Omental fat pad (tissue), 4 donors: Measurements from ENCODE around the gene FGFBP2. TPM values are rescaled to one million over a fixed set of nuclear protein-coding genes. Genes with fewer than 3 reads are reported as not detected.
"Not testable (repeated sequence)": the region's sequence is repeated elsewhere in the genome, so short reads cannot be mapped to it uniquely, and the experiment has no call there.

Source experiments
- ATAC-seq: fragments of 150-250 bp; one replicate; pipeline ENCODE4 v1.9.1; 2016; ENCODE audit warnings: mild to moderate bottlenecking, moderate library complexity; ENCODE audit not compliant: low FRiP score
- DNase-seq: peaks from one replicate; pipeline ENCODE4 v3.0.0-alpha.2; 2019; ENCODE audit warnings: low spot score
- total RNA-seq, 4 donors: library from RNA; depleted of rRNA; stranded (reverse); fragments of >200 nt; gene quantifications; one replicate each; pipeline ENCODE4 v1.1.0, GENCODE V29; 2016
- TF ChIP-seq, protein P1 (sequence below), 3 donors: fragments of 450-650 bp; IDR thresholded peaks; one replicate each; pipeline ENCODE4 v1.5.1; 2016 to 2017; ENCODE audit warnings: antibody characterized with exemption in 3 of 3, mild to moderate bottlenecking in 3 of 3, moderate library complexity in 2 of 3

The FGFBP2 gene
- total RNA-seq, 4 donors from 2014 or later, result 4.7 to 34.8 (median 20.9) TPM

GRCh38 chr4:15920723-15921591 is 42.0 kb downstream of the FGFBP2 start:
- TF ChIP-seq, protein P1, sequence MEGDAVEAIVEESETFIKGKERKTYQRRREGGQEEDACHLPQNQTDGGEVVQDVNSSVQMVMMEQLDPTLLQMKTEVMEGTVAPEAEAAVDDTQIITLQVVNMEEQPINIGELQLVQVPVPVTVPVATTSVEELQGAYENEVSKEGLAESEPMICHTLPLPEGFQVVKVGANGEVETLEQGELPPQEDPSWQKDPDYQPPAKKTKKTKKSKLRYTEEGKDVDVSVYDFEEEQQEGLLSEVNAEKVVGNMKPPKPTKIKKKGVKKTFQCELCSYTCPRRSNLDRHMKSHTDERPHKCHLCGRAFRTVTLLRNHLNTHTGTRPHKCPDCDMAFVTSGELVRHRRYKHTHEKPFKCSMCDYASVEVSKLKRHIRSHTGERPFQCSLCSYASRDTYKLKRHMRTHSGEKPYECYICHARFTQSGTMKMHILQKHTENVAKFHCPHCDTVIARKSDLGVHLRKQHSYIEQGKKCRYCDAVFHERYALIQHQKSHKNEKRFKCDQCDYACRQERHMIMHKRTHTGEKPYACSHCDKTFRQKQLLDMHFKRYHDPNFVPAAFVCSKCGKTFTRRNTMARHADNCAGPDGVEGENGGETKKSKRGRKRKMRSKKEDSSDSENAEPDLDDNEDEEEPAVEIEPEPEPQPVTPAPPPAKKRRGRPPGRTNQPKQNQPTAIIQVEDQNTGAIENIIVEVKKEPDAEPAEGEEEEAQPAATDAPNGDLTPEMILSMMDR (IDR thresholded peaks at IDR 0.05), result no peak
- ATAC-seq, result peak; percentile 96
- peak; percentile 90 for DNase-seq

GRCh38 chr4:15918484-15919129 is 44.4 kb downstream of the FGFBP2 start:
- no peak for DNase-seq
- TF ChIP-seq, protein P1 (IDR thresholded peaks at IDR 0.05), result no peak
- peak; percentile 29 for ATAC-seq

DNA sequence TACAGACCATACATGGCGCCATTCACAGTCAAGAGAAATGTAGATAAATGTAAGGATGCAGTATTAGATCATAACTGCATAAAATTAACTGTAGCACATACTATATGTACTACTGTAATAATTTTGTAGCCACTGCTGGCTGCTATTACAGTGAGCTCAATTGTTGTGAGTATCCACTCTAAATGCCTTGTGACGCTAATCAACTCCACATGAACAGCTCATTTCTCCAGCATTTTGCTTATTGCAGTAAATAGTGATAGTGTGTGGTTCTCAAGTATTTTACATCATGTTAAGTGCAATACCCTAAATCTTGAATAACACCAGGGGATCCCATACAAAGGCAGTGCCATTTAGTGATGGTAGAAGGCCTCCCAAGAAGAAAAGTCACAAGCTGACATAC is 45.7 kb downstream of the FGFBP2 start:
- ATAC-seq, result no peak
- TF ChIP-seq, protein P1 (IDR thresholded peaks at IDR 0.05), result no peak

GRCh38 chr4:15916358-15916757 is 46.6 kb downstream of the FGFBP2 start:
- DNase-seq, ATAC-seq: not testable (repeated sequence)

More for the DNA sequence above, 45.7 kb downstream of the FGFBP2 start:
- no peak for DNase-seq

DNA sequence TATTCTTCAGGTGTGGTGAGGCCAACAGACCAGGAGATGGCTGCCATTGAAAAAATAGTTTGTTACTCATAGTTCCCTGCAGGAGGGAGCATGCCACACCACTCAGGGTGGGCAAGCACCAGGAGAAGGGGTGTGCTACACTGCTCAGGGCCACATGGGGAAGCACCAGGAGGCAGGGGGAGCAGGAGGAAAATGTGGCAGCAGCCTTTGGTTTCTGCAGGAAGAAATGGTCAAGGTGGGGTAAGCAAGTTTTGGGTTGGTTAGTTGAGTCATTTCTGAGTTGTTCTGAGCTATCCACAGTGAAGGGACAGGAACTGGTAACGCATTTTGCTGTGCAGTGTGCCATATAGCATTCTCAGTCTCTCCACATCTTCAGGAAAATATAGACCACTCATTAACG is 48.2 kb downstream of the FGFBP2 start:
- ATAC-seq (no peak), DNase-seq (no peak)
- TF ChIP-seq, protein P1 (IDR thresholded peaks at IDR 0.05), result no peak

DNA sequence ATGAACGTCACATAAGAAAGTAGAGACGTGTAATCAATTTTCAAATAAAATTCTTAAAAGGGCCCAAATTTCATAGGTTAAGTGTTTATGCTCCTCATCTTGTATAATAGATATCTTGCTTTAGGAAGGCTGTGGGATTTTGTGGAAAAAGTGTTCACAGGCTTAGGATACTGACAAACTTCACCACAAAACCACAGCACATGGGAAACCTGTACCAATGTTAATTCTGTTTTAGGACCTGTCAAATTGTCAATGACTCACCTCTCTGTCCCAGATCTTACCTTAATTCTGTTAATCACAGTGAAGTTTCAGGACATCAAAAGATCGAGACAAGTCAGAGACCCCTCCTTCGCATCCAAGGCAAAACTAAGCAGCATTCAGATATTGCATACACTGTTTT is 48.7 kb downstream of the FGFBP2 start:
- no peak for ATAC-seq
- TF ChIP-seq, protein P1 (IDR thresholded peaks at IDR 0.05), result no peak
- no peak for DNase-seq

- ATAC-seq, result peak; percentile 84
- TF ChIP-seq, protein P1 (IDR thresholded peaks at IDR 0.05), result no peak
- no peak for DNase-seq
Measured at GRCh38 chr4:15913631-15913970, 49.4 kb downstream of the FGFBP2 start.
